Thyroid gland (tissue), 4 donors: ENCODE results near the gene AARS2.

ENCODE experiments used
- POLR2A ChIP-seq, 2 donors: fragments of 450-650 bp; IDR thresholded peaks; one replicate each; pipeline ENCODE4 v1.6.1; 2017; ENCODE audit warnings: antibody characterized with exemption in 2 of 2, mild to moderate bottlenecking in 2 of 2, moderate library complexity in 1 of 2
- TF ChIP-seq, protein P1 (sequence below), 6 experiments: fragments of 200-600 bp in 3 of 6; fragments of 450-650 bp in 3 of 6; sonication (generic) in 3 of 6; IDR thresholded peaks; one replicate each; pipeline ENCODE4 v1.5.1; 2016 to 2019; ENCODE audit warnings: antibody characterized with exemption in 6 of 6, mild to moderate bottlenecking in 2 of 6, inconsistent platforms in 1 of 6, moderate library complexity in 1 of 6

DNA sequence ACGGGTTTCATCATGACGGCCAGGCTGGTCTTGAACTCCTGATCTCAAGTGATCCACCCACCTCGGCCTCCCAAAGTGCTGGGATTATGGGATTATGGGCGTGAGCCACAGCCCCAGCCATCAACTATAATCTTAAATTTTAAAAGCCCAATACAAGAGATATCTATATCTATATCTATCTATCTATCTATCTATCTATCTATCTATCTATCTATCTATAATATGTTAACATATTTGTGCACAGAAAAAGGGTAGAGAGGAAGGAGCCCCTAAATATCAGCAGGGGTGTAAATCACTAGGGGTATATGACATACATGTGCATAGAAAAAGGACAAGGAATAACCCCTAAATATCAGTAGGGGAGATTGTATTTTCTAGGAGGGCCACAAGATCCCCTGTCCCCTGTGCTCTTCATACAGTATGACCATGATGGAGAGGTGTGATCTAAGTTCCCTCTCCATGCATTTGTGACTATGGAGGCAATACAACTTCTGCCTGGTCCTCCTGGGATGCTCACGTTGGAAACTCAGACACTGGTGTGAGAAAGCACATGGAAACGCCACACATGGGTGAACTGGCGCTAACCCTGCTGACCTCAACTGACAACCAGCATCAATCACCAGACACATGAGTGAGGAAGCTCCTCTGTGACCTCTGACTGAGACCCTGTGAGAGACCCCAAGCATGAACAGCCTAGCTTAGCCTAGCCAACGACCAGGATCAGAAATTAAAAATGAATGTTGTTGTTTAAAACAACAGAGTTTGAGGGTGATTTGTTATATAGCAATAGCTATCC is 28.1 kb upstream of the AARS2 start:
- TF ChIP-seq, protein P1, sequence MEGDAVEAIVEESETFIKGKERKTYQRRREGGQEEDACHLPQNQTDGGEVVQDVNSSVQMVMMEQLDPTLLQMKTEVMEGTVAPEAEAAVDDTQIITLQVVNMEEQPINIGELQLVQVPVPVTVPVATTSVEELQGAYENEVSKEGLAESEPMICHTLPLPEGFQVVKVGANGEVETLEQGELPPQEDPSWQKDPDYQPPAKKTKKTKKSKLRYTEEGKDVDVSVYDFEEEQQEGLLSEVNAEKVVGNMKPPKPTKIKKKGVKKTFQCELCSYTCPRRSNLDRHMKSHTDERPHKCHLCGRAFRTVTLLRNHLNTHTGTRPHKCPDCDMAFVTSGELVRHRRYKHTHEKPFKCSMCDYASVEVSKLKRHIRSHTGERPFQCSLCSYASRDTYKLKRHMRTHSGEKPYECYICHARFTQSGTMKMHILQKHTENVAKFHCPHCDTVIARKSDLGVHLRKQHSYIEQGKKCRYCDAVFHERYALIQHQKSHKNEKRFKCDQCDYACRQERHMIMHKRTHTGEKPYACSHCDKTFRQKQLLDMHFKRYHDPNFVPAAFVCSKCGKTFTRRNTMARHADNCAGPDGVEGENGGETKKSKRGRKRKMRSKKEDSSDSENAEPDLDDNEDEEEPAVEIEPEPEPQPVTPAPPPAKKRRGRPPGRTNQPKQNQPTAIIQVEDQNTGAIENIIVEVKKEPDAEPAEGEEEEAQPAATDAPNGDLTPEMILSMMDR (IDR thresholded peaks at IDR 0.05) = no peak
- TF ChIP-seq POLR2A (IDR thresholded peaks at IDR 0.05) = no peak
